Upper lobe of left lung (tissue), 4 donors: ENCODE data around the gene OR5AU1.

Experiments
- EP300 ChIP-seq, 4 donors: sonication (generic); formaldehyde crosslinking; IDR thresholded peaks; one replicate each; pipeline ENCODE4 v1.5.1; 2017; ENCODE audit warnings: antibody characterized with exemption in 4 of 4, control low read depth in 2 of 4
- POLR2A ChIP-seq, 4 donors: fragments of 450-650 bp; IDR thresholded peaks; one replicate each; pipeline ENCODE4 v1.5.1; 2016 to 2017; ENCODE audit warnings: antibody characterized with exemption in 4 of 4, mild to moderate bottlenecking in 2 of 4
- POLR2AphosphoS5 ChIP-seq, 2 donors: sonication (generic); formaldehyde crosslinking; IDR thresholded peaks; one replicate each; pipeline ENCODE4 v1.5.1; 2017; ENCODE audit warnings: antibody characterized with exemption in 2 of 2
- TF ChIP-seq, protein P1 (sequence below), 6 experiments: fragments of 450-650 bp in 4 of 6; fragments of 200-600 bp in 2 of 6; sonication (generic) in 2 of 6; IDR thresholded peaks; one replicate each; pipeline ENCODE4 v1.5.1; 2016 to 2019; ENCODE audit warnings: antibody characterized with exemption in 6 of 6

- no peak for TF ChIP-seq POLR2AphosphoS5 (IDR thresholded peaks at IDR 0.05)
- TF ChIP-seq, protein P1, sequence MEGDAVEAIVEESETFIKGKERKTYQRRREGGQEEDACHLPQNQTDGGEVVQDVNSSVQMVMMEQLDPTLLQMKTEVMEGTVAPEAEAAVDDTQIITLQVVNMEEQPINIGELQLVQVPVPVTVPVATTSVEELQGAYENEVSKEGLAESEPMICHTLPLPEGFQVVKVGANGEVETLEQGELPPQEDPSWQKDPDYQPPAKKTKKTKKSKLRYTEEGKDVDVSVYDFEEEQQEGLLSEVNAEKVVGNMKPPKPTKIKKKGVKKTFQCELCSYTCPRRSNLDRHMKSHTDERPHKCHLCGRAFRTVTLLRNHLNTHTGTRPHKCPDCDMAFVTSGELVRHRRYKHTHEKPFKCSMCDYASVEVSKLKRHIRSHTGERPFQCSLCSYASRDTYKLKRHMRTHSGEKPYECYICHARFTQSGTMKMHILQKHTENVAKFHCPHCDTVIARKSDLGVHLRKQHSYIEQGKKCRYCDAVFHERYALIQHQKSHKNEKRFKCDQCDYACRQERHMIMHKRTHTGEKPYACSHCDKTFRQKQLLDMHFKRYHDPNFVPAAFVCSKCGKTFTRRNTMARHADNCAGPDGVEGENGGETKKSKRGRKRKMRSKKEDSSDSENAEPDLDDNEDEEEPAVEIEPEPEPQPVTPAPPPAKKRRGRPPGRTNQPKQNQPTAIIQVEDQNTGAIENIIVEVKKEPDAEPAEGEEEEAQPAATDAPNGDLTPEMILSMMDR (IDR thresholded peaks at IDR 0.05): no peak
- no peak for TF ChIP-seq POLR2A (IDR thresholded peaks at IDR 0.05)
- no peak for TF ChIP-seq EP300 (IDR thresholded peaks at IDR 0.05)
Measured at GRCh38 chr14:21121122-21121521, 34.7 kb downstream of the OR5AU1 start.
